Nephron progenitor cell (in vitro differentiated cells): Measurements from ENCODE around the gene CNTNAP2.

Source experiments
- DNase-seq: peaks from one replicate; pipeline ENCODE4 v3.0.0; 2021
- H3K27ac Mint-ChIP-seq: 2 replicates; pipeline ENCODE4 v1.8.0; 2021; ENCODE audit warnings: mild to moderate bottlenecking, moderate library complexity, mixed read lengths
- H3K27me3 Mint-ChIP-seq: 2 replicates; pipeline ENCODE4 v1.8.0; 2021; ENCODE audit warnings: mild to moderate bottlenecking, low read depth, mixed read lengths; ENCODE audit not compliant: poor library complexity
- H3K36me3 Mint-ChIP-seq: 2 replicates; pipeline ENCODE4 v1.8.0; 2021; ENCODE audit warnings: low read depth, mixed read lengths
- H3K4me1 Mint-ChIP-seq: 2 replicates; pipeline ENCODE4 v1.8.0; 2021; ENCODE audit warnings: mixed read lengths
- H3K4me3 Mint-ChIP-seq: 2 replicates; pipeline ENCODE4 v1.8.0; 2021; ENCODE audit warnings: mild to moderate bottlenecking, moderate library complexity, mixed read lengths
- H3K9me3 Mint-ChIP-seq: 2 replicates; pipeline ENCODE4 v1.8.0; 2021; ENCODE audit warnings: mild to moderate bottlenecking, moderate library complexity, mixed read lengths
- CTCF ChIP-seq: fragments of 200-600 bp; sonication (generic); IDR thresholded peaks from 2 replicates; pipeline ENCODE4 v1.5.0; 2021; ENCODE audit warnings: antibody characterized with exemption

Gene CNTNAP2

GRCh38 chr7:148185041-148185440 lies 2068.4 kb downstream of the CNTNAP2 start:
- DNase-seq, result no peak
- H3K9me3 Mint-ChIP-seq, result no peaks in the 10 kb centered on the region
- no peaks in the 10 kb centered on the region for H3K36me3 Mint-ChIP-seq
- no peak for TF ChIP-seq CTCF
- peaks cover 6% of the 10 kb centered on the region for H3K27me3 Mint-ChIP-seq
- H3K27ac Mint-ChIP-seq, result no peak overlapping the region
- H3K4me3 Mint-ChIP-seq, result no peak overlapping the region
- no peaks in the 10 kb centered on the region for H3K4me1 Mint-ChIP-seq

- DNase-seq, result no peak
- Mint-ChIP-seq H3K4me1 (no peaks in the 10 kb centered on the region), H3K27ac (no peak overlapping the region), H3K4me3 (no peak overlapping the region), H3K27me3 (peaks cover 6% of the 10 kb centered on the region), H3K9me3 (no peaks in the 10 kb centered on the region), H3K36me3 (no peaks in the 10 kb centered on the region)
- no peak for TF ChIP-seq CTCF
Measured at GRCh38 chr7:148187471-148187870, 2070.9 kb downstream of the CNTNAP2 start.

GRCh38 chr7:148191391-148192065 lies 2074.9 kb downstream of the CNTNAP2 start:
- Mint-ChIP-seq H3K9me3 (no peaks in the 10 kb centered on the region), H3K27ac (no peak overlapping the region), H3K4me1 (no peaks in the 10 kb centered on the region), H3K4me3 (no peak overlapping the region), H3K27me3 (peaks cover 5% of the 10 kb centered on the region), H3K36me3 (no peaks in the 10 kb centered on the region)
- no peak for DNase-seq
- no peak for TF ChIP-seq CTCF

- no peaks in the 10 kb centered on the region for H3K27me3 Mint-ChIP-seq
- no peak overlapping the region for H3K27ac Mint-ChIP-seq
- TF ChIP-seq CTCF, result no peak
- no peaks in the 10 kb centered on the region for H3K9me3 Mint-ChIP-seq
- no peaks in the 10 kb centered on the region for H3K4me1 Mint-ChIP-seq
- H3K4me3 Mint-ChIP-seq, result no peak overlapping the region
- DNase-seq, result no peak
- H3K36me3 Mint-ChIP-seq, result no peaks in the 10 kb centered on the region
Measured at GRCh38 chr7:148192491-148192890, 2075.9 kb downstream of the CNTNAP2 start.

- peaks cover 7% of the 10 kb centered on the region for H3K4me1 Mint-ChIP-seq
- H3K27ac Mint-ChIP-seq, result no peak overlapping the region
- no peak for DNase-seq
- no peak for TF ChIP-seq CTCF
- no peaks in the 10 kb centered on the region for H3K9me3 Mint-ChIP-seq
- peaks cover 11% of the 10 kb centered on the region for H3K27me3 Mint-ChIP-seq
- no peaks in the 10 kb centered on the region for H3K36me3 Mint-ChIP-seq
- no peak overlapping the region for H3K4me3 Mint-ChIP-seq
Measured at GRCh38 chr7:148201992-148202391, 2085.4 kb downstream of the CNTNAP2 start.

- H3K9me3 Mint-ChIP-seq, result no peaks in the 10 kb centered on the region
- peaks cover 12% of the 10 kb centered on the region for H3K27me3 Mint-ChIP-seq
- no peak overlapping the region for H3K27ac Mint-ChIP-seq
- TF ChIP-seq CTCF, result no peak
- H3K4me1 Mint-ChIP-seq, result peaks cover 7% of the 10 kb centered on the region
- no peak for DNase-seq
- no peak overlapping the region for H3K4me3 Mint-ChIP-seq
- no peaks in the 10 kb centered on the region for H3K36me3 Mint-ChIP-seq
Measured at GRCh38 chr7:148204639-148205304, 2088.2 kb downstream of the CNTNAP2 start.
